ENCODE results near the gene PATL1. TPM values are rescaled to one million over a fixed set of nuclear protein-coding genes. Genes with fewer than 3 reads are reported as not detected.

The PATL1 gene
- total and polyA plus RNA-seq, 2 of the 8 experiments (the other 6 are each of a cell fraction or from before 2014, with no cell fraction given): 30.4 to 33.4 TPM

DNA sequence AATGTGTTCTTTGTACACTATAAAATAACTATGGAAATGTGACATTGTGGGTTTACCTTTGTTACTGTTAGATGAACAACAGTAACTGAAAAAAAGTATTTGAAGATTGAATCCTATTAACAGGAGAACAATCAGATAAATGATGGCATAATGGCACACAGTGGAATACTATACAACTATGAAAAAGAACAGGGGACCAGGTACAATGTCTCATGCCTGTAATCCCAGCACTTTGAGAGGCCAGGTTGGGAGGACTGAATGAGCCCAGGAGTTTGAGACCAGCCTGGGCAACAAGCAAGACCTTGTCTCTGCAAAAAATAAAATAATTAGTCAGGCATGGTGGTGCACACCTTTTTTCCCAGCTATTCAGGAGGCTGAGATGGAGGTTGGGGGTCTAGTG is 38.8 kb downstream of the PATL1 start:
- H2BK20ac ChIP-seq (ENCODE audit: low read length): no peak overlapping the region
- peaks cover 0 to 2% (median 1%) of the 10 kb centered on the region in 4 experiments; a peak in 2 of 7 replicates for H3K4me1 ChIP-seq (replicated peaks in 1 of 4; ENCODE audit: control insufficient read depth in 3 of 4, insufficient read depth in 4 of 4, low read length in 3 of 4)
- DNase-seq (ENCODE audit: low read depth in 1 of 2, low spot score in 2 of 2): no peak
- CTCF ChIA-PET (ENCODE audit: partially characterized antibody): interaction anchor here (1.0 kb wide), 1 partner anchor 22 kb away, joined by 3 read pairs; no protein-coding TSS in a partner anchor
- no peak overlapping the region for H2AFZ ChIP-seq (ENCODE audit: low read length)
- no peaks in the 10 kb centered on the region for H3K79me1 ChIP-seq (ENCODE audit: low read depth, low read length)
- H3K9me3 ChIP-seq (ENCODE audit: insufficient read depth in 2 of 2, low read depth in 1 of 2, low read length in 1 of 2): no peaks in the 10 kb centered on the region
- no peak overlapping the region for H2BK120ac ChIP-seq (replicated peaks; ENCODE audit: low read depth, low read length)
- no peaks in the 10 kb centered on the region for H3K36me3 ChIP-seq (ENCODE audit: control insufficient read depth in 2 of 4, insufficient read depth in 4 of 4, low read length in 3 of 4)
- H3K9ac ChIP-seq (replicated peaks in 1 of 4; ENCODE audit: extremely low read depth in 1 of 4, low read depth in 3 of 4, low read length in 3 of 4): no peak overlapping the region
- no peaks in the 10 kb centered on the region for H3K23me2 ChIP-seq (ENCODE audit: low read depth, low read length)
- no peaks in the 10 kb centered on the region for H4K20me1 ChIP-seq (replicated peaks in 1 of 2; ENCODE audit: control insufficient read depth in 1 of 2, insufficient read depth in 2 of 2, low read length in 2 of 2)
- no peak overlapping the region for H2BK15ac ChIP-seq (ENCODE audit: low read length)
- no peak overlapping the region for H3K18ac ChIP-seq (ENCODE audit: extremely low read depth, low read length)
- H3K27ac ChIP-seq (ENCODE audit: low read depth, low read length): no peak overlapping the region
- H4K8ac ChIP-seq (ENCODE audit: extremely low read depth, insufficient read depth, low read length): no peak overlapping the region
- no peak overlapping the region for H3K4me3 ChIP-seq (ENCODE audit: extremely low read depth in 1 of 4, insufficient read depth in 2 of 4, low read depth in 3 of 4, low read length in 4 of 4)
- H2BK12ac ChIP-seq (ENCODE audit: low read depth, low read length): no peak overlapping the region
- no peak overlapping the region for H3K4me2 ChIP-seq (ENCODE audit: insufficient read depth in 1 of 2, low read depth in 2 of 2, low read length in 2 of 2)
- no peak overlapping the region for H3K23ac ChIP-seq (ENCODE audit: insufficient read length)
- no peak overlapping the region for H4K91ac ChIP-seq (replicated peaks; ENCODE audit: insufficient read length, low read length)
- H3K27me3 ChIP-seq (replicated peaks in 1 of 4; ENCODE audit: control insufficient read depth in 3 of 4, extremely low read depth in 1 of 4, insufficient read depth in 3 of 4, low read length in 3 of 4): no peaks in the 10 kb centered on the region
- no peak overlapping the region for H3K14ac ChIP-seq (ENCODE audit: insufficient read length)
- POLR2A ChIA-PET (ENCODE audit: partially characterized antibody): no interaction called here
- no peak overlapping the region for H3K4ac ChIP-seq (replicated peaks; ENCODE audit: insufficient read length, low read depth, low read length)
- H2BK5ac ChIP-seq (ENCODE audit: low read depth, low read length): no peak overlapping the region
- FAIRE-seq: no peak
- no peak overlapping the region for H3K56ac ChIP-seq (replicated peaks; ENCODE audit: insufficient read length, low read depth, low read length)
- no peaks in the 10 kb centered on the region for H3K79me2 ChIP-seq (ENCODE audit: control insufficient read depth in 1 of 2, insufficient read depth in 2 of 2, low read length in 2 of 2)
- no peak overlapping the region for H4K5ac ChIP-seq (ENCODE audit: insufficient read length, low read depth, low read length)
- H2AK5ac ChIP-seq (ENCODE audit: low read depth, low read length): no peak overlapping the region
- TF ChIP-seq CHD7 (IDR thresholded peaks at IDR 0.05; ENCODE audit: insufficient replicate concordance, low read length): no peak
- TF ChIP-seq BRCA1 (IDR thresholded peaks at IDR 0.05; ENCODE audit: low read depth, low read length): no peak

Data from H1 (cell line).